Measurements from ENCODE around the gene LDLRAD4.

Gene LDLRAD4

DNA sequence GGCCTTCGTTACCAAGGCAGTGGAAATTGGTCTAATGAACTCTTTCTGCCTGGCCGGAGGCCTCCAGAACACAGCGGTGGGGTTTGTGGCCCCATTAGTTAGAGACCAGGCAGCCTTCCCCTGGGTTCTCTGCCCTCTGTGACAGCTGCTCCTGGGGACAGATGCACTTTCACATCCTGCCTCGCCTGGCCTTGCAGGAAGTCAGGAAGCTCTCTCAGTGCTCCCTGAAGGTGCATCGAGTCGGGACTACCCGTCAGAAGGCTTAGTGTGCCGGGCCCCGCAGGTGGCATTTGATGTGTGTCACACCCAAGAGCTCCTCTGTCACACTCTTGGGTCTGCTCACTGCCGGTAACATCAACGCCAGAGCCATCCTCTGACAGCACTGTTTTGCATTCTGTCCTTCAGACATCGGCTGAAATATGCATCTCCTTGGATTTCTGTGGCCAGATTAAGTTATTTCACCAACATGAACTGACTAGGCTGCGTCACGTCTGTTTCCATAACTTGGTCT, 158.3 kb downstream of the LDLRAD4 start:
- peak; percentile 59 for DNase-seq

DNA sequence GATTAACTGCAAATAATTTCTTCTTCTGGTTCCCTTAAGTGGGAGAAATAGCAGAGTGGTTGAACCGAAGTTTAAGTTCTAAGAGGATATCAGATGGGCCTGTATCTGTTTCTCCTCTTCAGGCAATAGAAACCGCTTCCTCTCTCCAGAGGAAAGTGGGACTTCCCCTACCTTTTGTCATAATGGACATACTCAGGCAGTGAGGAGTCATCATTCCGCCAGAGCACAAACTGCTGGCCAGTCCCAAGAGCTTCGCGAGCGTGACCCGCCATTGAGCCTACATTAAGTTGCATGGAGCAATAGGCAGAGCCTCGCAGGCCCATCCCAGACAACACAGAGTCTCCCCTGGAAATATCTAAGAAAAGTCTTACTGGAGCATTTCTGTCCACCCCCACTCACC, 158.9 kb downstream of the LDLRAD4 start:
- DNase-seq = no peak

DNA sequence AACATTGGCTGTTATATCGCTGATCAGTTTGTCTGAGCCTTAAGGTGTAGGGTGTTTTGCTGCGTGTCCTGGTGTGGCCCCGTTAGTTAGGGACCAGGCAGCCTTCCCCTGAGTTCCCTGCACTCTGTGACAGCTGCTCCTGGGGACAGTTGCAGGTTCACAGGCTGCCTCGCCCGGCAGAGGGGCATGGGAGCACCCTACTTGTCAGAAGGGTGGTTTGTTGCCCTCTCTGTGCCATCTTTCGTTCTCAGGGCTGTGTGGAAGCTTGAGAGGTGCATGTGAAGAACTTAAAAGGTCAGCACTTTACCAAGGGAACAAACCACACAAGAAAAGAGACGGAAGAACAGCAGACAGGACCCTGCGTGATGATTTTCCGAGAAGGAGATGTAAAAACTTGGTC, 159.6 kb downstream of the LDLRAD4 start:
- no peak for DNase-seq

DNA sequence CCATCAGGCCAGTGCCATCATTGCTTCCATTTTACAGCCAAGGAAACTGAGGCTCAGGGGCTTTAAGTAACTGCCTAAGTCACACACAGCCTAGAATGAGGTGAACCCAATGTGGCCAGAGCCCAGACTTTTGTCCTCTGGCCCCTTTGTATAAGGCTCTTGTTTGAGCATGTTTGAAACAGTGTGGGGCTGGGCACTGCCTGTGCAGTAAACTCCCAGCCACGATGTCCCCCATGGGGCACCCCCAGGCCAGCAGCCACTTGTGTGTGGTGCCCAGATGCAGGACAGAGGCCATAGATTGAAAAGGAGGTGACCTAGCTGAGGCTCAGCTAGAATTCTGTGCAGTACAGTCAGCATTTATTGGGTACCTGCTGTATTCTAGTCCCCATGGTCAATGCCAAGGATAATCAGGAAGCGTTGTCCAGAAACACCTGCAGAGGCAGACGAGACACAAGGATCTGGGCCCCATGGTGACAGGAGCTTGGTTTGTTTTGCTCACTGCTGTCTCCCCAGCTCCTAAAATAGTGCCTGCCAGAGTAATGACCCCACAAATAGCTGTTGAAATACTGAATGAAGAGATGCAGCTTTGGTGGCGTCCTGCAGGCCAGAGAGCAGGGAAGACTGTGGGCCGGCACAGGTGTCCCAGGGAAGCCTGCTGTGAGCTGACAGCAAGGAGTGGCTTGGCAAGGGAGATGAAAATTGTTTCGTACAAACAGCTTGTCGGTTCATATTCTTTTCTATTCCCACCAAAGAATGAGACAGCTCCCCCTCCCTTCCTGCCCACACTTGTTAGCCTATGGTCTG, 160.7 kb downstream of the LDLRAD4 start:
- DNase-seq = no peak

DNA sequence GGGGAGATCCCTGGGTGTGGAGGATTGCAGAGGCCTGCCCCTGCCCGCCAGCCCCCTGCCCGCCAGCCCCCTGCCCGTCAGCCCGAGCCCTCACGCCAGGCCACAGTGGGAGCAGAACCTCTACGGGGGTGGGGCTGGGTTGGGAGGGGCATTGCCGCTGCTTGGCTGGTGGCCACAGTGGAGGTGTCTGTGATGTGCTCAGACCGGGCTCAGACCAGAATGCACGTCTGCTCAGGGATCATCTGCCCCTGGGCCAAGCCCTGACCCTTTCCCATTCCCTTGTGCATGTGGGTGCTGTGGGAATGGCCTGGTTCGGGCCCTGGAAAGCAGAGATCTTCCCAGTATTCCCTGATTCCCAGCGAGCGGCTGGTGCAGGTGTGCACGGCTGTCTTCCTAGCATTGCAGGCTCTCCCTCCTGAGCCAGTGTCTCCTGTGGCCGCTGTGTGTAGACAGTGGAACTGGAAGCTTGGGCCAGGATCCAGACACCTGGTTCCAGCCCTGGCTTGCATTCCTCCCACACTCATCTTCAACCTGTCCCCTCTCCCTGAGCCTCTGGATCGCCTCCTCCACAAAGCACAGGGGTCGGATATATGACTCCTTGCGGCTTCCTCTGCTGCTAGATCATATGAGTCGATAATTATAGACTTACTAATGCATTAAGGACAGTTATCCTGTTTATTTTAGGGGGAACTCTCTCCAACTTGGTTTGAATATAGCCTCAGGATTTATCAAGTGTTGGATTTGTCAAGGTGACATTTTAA, 161.6 kb downstream of the LDLRAD4 start:
- no peak for DNase-seq

DNA sequence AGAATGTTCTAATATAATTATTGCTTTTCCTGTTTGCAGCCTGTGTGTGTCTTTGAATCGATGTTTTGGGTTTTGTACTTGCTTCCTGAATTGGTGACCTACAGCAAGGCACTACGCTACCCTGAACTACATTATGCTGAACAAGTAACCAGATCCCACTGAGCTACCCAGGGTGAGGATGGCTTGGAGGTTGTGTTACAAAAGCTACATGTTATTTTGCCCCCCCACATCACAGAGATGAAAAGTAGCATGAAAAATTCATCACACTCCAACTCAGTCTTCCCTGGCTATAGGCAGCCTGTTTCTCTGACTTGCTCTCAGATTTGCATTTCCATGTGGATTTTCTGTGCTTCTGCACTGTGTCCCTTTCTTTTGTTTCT, 162.1 kb downstream of the LDLRAD4 start:
- DNase-seq = no peak

DNA sequence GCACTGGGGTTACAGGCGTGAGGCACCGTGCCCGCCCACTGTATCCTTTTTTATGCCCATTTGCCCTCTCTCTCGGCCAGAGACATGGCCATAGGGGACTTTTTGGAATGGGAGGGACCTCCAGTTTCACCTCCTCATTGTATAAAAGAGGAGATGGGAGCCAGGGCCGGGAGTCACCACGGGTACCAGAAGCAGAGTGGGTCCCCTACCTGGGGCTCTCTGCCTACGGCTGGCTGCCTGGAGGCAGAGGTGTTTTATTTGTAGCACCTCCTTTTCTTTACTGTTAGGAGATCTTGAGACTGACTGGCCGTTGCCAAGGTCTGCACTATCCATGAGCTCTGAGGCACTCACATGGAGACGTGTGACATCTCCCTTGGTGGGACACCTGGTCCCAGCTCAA, 162.8 kb downstream of the LDLRAD4 start:
- DNase-seq = no peak

DNA sequence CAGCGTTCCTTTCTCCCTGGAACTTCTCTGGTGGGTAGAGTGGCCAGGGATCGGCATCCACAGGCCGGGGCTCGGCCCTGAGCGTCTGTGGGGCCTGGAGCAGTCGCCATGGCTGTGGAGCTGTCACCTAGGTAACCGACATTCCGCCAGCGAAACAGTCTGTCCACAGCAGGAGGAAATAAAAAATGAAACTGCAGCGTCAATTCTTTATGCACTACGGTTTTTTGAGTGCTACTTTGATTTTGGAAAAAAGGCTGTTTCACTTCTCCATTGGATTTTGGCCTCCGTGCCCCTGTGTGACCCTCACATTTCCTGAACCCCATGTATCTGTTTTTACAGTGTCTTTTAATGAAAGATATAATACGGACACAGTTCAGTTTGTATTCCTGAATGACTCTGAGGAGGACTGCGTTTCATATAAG, 163.4 kb downstream of the LDLRAD4 start:
- DNase-seq = no peak

DNA sequence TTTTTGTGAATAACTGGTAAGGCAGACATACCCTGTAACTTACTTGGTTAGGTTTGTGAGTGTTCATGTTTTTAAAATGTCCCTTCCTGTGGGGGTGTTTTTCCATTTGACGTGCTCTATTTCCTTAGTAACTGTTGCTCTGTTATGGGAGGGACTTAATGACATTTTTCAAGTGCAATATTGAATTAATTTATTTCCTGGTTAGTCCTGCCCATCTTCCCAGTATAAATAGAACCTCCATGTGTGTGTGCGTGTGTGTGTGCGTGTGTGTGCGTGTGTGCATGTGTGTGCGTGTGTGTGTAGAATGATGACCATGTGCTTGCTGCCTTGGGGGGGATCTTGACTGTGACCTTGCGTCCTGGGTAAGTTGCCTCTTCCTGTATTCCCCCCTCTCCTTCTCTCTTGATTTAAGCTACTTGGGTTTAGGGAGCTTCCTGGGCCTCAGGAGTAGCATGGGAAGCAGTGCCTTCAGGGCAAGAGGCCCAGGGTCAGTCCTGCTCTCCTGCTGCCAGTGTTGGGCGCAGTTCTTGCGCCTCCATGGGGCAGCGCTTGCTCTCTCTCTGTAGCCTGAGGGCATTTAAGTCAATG, 163.9 kb downstream of the LDLRAD4 start:
- DNase-seq = no peak

DNA sequence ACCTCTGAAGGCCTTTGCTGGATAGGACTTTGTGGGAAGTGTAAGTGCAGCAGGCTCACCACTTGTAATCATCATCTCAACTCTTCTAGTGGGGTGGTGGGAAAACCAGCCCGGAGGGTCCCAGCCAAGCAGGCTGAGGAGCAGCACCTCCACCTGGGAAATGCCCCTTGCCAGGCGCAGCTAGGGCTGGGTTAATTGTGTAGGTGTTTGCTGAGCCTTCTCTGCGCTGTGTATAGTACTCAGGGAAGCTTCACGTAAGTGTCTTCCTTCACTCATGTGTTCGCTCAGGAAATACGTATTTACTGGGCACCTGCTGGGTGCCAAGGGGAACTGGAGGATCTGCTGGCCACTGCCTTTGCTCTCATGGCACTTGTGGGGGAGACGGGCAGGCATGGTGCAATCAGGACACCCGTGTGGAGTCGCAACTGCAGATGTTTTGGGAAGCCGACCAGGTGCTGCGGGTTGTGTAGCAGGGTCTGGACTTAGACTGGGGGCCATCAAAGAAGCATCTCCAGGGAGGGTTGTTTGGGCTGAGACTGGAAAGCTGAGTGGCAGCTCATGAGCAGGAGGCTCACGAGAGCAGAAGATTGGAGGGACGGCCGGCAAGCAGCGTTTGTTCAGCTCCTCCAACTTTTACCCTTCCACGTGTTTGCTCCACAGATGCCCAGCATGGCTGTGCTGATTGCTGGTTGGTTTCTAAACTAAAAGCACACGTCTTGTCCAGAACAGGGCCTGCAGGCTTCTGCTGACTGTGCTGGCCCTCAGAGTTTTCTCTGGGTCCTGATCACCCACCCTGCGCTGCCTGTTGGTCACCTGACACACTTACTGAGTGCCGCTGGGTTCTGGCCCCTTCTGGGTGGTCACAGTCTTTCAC, 164.6 kb downstream of the LDLRAD4 start:
- no peak for DNase-seq

DNA sequence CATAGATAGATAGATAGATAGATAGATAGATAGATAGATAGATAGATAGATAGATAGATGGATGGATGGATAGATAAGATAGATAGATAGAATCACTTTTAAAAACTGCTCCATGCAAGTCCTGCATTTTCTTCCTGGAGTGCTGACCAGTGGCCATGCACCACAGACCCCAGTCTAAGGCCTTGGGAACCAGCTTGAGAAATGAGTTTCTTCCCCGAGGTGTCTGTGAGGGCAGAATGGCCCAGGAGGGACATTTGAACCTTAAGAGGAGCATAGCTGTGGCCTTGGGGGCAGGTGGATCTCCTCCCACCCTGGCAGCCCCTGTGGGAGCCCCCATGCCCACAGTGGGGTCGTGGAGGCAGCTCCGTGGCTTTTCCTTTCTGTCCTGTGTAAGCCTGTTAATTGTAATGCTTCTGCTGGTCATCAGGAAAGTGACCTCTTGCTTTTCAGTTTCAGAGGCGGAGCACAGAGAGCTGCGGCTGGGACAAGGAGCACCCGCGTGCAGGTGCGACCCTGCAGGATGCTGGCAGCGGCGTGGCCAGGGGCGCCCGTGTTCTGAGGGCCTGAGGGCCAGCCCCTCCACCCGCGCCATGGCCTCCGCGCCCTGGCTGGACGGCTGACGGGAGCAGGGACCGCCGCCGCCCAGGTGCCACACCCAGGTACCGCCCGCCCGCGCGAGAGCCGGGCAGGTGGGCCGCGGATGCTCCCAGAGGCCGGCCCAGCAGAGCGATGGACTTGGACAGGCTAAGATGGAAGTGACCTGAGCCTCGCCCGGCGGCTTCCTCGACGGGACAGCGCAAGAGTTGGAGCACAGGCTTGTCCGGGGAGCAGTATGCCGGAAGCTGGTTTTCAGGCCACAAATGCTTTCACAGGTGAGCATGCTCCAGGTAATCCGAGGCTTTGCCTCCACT, 168.6 kb downstream of the LDLRAD4 start:
- no peak for DNase-seq

DNA sequence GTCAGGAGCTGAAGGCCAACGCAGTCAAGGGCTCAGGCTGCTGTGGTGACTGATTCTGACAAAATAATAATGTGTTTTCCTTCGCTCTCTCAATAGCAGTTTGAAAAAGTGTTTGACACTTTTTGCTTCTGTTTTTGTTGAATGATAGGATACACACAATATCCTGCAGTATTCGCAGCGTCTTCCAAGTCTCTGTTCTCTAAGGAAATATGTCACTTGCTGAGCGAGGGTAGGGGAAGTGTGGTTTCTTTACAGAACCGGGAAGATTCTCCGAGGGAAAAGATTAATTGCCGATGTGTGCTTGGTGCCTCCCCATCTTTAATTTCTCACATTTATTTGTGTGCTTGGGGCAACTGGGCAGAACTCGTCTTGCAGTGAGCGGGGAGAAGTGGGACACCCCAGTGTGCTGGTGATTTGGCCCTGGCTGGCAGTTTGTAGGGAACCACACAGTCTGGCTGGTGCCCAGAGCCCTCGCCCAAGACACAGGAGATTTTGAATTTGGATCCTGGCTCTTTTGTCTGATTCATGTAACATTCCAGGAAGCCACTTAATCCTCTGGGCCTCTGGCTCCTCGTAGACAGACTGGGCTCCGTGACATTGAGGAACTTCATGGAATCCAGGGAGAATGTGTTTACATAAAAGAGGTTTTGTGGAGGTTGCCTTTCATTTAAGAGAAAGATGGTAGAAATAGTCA, 169.4 kb downstream of the LDLRAD4 start:
- no peak for DNase-seq

DNA sequence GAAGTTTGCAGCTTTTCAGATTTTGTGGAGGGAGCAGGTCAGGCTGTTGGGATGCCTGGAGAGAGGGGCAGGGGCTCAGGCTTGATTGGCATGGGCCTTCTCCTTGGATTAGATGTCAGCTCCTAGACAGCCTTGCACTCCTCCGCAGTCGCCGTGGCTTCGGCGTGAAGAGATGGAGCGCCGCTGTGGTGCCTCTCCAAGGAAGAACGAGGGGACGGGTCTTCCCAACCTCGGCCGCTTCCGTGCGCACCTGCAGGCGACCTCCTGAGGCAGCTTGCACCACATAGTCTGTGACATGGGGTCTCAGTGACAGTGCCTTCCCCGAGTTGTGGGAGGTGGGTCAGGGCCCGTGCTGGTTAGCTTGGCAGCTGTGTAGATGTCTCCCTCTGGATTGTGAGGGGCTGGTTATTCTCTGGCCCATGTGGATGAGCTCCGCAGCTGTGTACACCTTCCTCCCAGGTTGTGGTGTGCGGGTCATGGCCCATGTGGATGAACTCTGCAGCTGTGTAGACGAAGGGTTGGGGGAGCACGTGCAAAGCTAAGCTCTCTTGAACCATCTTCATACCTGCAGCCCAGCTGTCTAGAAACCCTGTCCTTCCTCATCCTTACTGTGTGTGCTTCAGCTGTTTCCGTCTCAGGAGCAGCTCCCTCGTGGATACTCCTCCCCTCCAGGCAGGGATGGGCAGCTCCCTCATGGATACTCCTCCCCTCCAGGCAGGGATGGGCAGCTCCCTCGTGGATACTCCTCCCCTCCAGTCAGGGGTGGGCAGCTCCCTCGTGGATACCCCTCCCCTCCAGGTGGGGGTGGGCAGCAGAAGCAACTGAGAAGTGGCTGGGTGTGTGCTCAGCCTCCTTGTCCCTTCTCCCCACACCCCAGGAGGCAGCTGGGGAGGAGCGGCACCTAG, 170.3 kb downstream of the LDLRAD4 start:
- DNase-seq = no peak

DNA sequence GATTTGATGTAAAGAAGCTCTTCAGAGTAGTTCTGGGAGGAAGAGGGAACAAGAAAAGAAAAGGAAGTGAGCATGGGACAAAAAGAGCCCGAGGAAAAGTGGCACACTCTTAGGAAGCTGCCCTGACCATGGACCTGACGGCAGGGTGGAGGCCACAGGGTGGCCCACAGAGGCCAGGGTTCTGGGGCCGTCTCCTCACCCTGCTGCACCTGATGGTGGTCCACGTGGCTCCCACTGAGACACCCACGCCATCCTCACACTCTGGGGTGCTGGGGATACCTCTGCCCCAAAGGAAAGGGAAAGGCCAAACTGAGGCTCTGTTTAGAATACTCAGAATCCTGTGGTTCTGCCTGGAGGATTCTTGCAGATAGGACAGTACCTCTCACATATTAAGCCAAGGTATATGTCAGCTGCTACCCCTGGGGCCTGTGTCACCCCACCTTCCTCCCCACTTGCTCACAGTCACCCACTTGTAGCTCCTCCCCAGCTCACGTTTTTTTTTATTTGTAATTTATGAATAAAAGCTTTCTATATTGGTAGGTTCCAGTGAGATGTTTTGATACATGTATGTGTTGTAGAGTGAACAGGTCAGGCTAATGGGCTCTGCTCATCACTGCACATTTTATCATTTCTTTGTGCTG, 171.1 kb downstream of the LDLRAD4 start:
- no peak for DNase-seq

DNA sequence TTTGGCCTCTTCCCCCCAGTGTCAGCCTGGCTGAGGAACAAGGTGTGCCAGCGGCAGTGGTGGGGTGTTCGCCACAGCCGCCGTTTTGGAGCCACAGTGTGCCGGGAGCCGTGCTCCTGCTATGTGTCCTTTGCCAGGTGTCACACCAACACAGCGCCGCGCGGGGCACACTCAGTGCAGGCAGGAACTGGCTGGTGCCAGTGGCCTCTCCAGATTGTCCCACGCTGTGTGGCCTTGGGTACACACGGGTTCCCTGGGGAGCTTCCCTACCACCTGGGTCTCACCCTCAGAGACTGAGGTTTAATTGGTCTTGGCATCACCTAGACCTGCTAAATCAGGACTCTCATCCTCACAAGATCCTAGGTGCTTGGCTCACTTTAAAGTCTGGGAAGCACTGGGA, 171.6 kb downstream of the LDLRAD4 start:
- DNase-seq = no peak

DNA sequence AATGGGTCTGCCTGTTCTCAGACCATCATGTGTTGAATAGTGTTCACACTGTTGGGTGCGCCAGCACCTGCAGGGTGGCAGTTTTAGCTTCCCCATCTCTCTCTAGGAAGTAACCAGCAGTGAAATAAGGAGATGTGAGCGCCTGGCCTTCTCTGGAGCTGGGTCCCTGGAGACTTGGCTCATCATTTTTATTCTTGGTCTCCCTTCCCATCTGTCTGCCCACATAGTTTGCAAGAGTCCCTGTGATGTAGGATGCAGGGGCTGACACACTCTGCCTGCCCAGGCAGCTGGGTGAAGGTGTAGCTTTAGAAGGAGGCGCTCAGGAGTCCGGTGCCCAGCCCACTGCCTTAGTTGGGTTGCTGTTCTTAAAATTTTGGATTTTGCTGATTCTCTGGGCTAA, 172.2 kb downstream of the LDLRAD4 start:
- DNase-seq = no peak

DNA sequence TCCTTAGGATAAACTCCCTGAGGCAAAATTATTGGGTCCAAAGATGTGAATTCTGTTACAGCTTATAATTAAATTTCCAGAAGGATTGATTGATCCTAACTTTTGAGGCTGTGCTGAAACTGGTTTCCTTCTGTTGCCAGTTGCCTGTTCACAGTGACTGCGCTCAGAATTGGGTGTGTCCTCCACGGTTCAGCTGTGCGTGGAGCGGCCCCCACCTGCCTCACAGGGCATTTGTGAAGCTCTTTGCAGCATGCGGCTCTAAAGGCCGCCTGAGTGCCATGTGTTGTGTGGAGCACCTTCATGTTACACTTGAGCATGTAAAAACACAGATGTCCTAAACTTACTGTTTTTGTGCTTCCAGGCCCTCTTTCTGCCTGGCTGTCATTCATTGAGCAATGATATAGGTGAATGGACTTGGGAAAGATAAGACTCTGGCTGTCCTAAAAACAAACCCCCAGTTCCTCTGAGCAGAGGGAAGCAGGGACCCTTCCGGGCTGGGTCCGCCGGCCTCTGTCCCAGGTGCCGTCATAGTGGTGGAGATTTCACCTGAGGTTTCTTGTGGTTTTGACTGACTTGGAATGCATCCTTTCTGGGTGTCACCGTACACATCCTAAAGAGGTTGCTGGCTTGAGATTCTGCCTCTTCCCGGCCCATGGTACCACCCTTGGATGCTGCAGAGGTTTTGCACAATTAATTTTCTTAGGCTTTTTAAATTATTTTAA, 173.6 kb downstream of the LDLRAD4 start:
- DNase-seq = no peak

DNA sequence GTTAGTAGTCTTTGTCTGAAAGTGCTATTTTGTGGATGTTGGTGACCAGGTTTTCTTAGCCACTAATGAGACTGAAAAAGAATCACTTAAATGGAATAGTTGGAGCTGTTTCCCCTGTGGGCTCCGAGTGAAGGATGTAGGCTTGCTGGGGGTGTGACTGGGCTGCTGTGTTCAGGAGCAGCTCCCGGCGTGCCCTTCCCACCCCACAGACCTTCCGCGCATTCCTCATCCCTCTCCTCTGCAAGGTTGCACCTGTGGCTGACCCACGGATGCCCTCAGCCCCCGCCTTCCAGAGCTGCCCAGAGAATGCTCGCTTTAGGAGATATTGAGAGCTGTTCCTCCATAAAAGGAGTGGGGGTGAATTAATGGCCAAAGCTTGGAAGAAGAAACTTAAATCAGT, 174.3 kb downstream of the LDLRAD4 start:
- no peak for DNase-seq

DNA sequence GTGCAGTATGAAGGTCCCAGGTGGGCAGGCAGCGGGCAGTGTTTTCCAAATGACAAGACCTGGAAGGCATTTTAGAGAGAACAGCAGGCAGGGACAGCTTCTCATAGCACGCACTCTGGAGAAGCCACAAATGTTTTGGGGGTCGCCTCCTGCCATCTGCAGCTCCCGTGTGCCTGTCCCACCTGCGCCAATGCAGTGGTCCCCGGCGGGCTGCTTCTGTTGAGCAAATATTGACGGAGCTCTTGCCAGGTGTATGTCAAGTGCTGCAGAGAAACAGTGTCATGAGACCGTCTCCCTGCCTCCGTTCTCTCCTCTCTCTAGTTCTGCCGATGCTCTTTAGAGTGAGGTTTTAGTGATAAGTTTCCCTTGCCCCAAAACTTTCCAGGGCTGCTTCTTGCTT, 174.8 kb downstream of the LDLRAD4 start:
- no peak for DNase-seq
